Liver (tissue), 9 donors: ENCODE results near the gene CCDC160. TPM values are rescaled to one million over a fixed set of nuclear protein-coding genes. Genes with fewer than 3 reads are reported as not detected.
"Not testable (repeated sequence)": the region's sequence is repeated elsewhere in the genome, so short reads cannot be mapped to it uniquely, and the experiment has no call there.

ENCODE experiments used
- DNase-seq: peaks from one replicate; pipeline ENCODE4 v3.0.0-alpha.2; 2017; ENCODE audit warnings: low spot score
- H3K27ac ChIP-seq, 2 donors: one replicate each; pipeline ENCODE4 v1.7.0; 2013; ENCODE audit warnings: inconsistent platforms in 2 of 2, low read length in 2 of 2, control low read depth in 1 of 2, low read depth in 1 of 2, mild to moderate bottlenecking in 1 of 2
- H3K27me3 ChIP-seq, 4 donors: one replicate each; pipeline versions ENCODE4 v1.6.1 to v1.7.0; 2013; ENCODE audit warnings: low read length in 3 of 4, inconsistent platforms in 1 of 4, mild to moderate bottlenecking in 1 of 4, moderate library complexity in 1 of 4; ENCODE audit not compliant: control insufficient read depth in 4 of 4, insufficient read depth in 4 of 4
- H3K36me3 ChIP-seq, 4 donors: one replicate each; pipeline versions ENCODE4 v1.6.1 to v1.7.0; 2013; ENCODE audit warnings: low read length in 3 of 4, mild to moderate bottlenecking in 3 of 4, low read depth in 1 of 4, moderate library complexity in 1 of 4; ENCODE audit not compliant: control insufficient read depth in 4 of 4, insufficient read depth in 3 of 4
- H3K4me1 ChIP-seq, 4 donors: one replicate each; pipeline versions ENCODE4 v1.6.1 to v1.7.0; 2013; ENCODE audit warnings: low read length in 3 of 4, mild to moderate bottlenecking in 3 of 4, moderate library complexity in 1 of 4; ENCODE audit not compliant: control insufficient read depth in 4 of 4, insufficient read depth in 4 of 4
- H3K4me3 ChIP-seq, 3 donors: one replicate each; pipeline versions ENCODE4 v1.6.1 to v1.7.0; 2013; ENCODE audit warnings: low read length in 3 of 3, control low read depth in 1 of 3, low read depth in 1 of 3, mild to moderate bottlenecking in 1 of 3
- H3K9ac ChIP-seq, 2 donors: one replicate each; pipeline ENCODE4 v1.7.0; 2013; ENCODE audit warnings: low read length in 2 of 2, mild to moderate bottlenecking in 2 of 2, moderate library complexity in 2 of 2, control low read depth in 1 of 2, low read depth in 1 of 2
- H3K9me3 ChIP-seq, 4 donors: one replicate each; pipeline versions ENCODE4 v1.6.1 to v1.7.0; 2013; ENCODE audit warnings: low read length in 3 of 4; ENCODE audit not compliant: control insufficient read depth in 4 of 4
- EGR1 ChIP-seq, 2 donors: IDR thresholded peaks; 2 replicates each; pipeline ENCODE4 v1.6.1; 2016 to 2018; ENCODE audit warnings: antibody characterized with exemption in 2 of 2, low read depth in 2 of 2
- YY1 ChIP-seq: IDR thresholded peaks from 2 replicates; pipeline ENCODE4 v1.6.1; 2016; ENCODE audit warnings: antibody characterized with exemption, mild to moderate bottlenecking
- WGBS: extraction: QIAGEN DNeasy Blood & Tissue Kit; methylation state at CpG from one replicate; pipeline ENCODE4 v1.1.7; 2013; 5-methylcytosine and 5-hydroxymethylcytosine counted together
- polyA plus RNA-seq, 2 donors: library from polyadenylated mRNA; stranded (reverse) in 1 of 2; unstranded in 1 of 2; fragments of 200-250 nt in 1 of 2; fragments of >200 nt in 1 of 2; fragmentation: Nextera tagmentation in 1 of 2; extraction: Ambion mirVana in 1 of 2; gene quantifications; one replicate each; pipeline versions ENCODE4 v1.2.1 to v1.2.3, GENCODE V29; 2013 to 2015
- total RNA-seq, 2 donors: library from RNA; depleted of rRNA; stranded (reverse); fragments of >200 nt; gene quantifications; one replicate each; pipeline ENCODE4 v1.2.3, GENCODE V29; 2014
- TF ChIP-seq, protein P1 (sequence below): fragments of 150-350 bp; IDR thresholded peaks from 2 replicates; pipeline ENCODE4 v1.5.1; 2017; ENCODE audit warnings: improper control_type of control experiment, low read depth, low read length; ENCODE audit not compliant: missing input control
- TF ChIP-seq, protein P2 (sequence below): IDR thresholded peaks from 2 replicates; pipeline ENCODE4 v1.6.1; 2016; ENCODE audit warnings: antibody characterized with exemption, mild to moderate bottlenecking
- TF ChIP-seq, protein P3 (sequence below): IDR thresholded peaks from 2 replicates; pipeline ENCODE4 v1.6.1; 2016; ENCODE audit warnings: antibody characterized with exemption
- donor health status: healthy.
- donor health status: healthy.
- donor health status: healthy.
- donor health status: healthy.
- donor health status: healthy.

CCDC160 gene
- total and polyA plus RNA-seq, 4 donors = 0.05 to 0.17 TPM; not detected in 2

DNA sequence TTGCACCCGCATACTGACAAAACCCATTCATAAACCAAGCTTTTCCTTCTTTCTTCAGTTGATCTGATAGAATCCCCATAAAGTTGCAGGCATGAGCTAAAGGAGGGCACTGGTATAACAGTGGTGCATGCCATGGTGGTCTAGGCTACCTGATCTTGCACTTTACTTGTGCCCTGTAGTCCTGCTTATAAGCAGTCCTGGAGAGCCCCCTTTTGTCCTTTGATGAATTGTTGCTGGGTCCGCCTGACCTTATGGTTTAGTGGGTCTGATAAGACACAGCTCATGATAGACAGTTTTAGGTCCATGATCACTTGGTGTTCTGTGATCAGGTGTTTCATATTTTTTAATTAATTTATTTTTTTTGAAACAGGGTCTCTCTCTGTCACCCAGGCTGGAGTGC lies 19.7 kb downstream of the CCDC160 start (continued):
- TF ChIP-seq, protein P1, sequence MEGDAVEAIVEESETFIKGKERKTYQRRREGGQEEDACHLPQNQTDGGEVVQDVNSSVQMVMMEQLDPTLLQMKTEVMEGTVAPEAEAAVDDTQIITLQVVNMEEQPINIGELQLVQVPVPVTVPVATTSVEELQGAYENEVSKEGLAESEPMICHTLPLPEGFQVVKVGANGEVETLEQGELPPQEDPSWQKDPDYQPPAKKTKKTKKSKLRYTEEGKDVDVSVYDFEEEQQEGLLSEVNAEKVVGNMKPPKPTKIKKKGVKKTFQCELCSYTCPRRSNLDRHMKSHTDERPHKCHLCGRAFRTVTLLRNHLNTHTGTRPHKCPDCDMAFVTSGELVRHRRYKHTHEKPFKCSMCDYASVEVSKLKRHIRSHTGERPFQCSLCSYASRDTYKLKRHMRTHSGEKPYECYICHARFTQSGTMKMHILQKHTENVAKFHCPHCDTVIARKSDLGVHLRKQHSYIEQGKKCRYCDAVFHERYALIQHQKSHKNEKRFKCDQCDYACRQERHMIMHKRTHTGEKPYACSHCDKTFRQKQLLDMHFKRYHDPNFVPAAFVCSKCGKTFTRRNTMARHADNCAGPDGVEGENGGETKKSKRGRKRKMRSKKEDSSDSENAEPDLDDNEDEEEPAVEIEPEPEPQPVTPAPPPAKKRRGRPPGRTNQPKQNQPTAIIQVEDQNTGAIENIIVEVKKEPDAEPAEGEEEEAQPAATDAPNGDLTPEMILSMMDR = no peak
- no peak for TF ChIP-seq EGR1 (IDR thresholded peaks at IDR 0.05; ENCODE audit: low read depth in 2 of 2)

DNA sequence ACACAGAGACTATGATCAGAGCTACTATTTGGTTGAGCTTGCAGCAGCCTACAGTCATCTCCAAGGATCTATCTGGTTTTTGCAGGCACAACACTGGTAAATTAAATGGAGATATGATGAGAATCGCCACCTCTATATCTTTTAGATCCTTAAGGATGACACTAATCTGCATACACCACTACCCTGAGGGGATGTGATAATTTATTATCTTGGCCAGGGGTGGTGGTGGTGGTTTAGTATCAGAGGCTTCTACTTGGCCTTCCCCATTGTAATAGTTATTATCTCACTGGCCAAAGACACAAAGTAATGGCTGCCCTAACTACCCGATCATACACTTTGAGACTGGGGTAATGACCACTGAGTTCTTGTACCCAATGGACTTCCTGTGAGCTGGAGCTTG lies 21.2 kb downstream of the CCDC160 start:
- Histone ChIP-seq H3K9ac (no peak overlapping the region), H3K9me3 (no peaks in the 10 kb centered on the region), H3K27ac (no peak overlapping the region), H3K36me3 (no peaks in the 10 kb centered on the region), H3K4me1 (no peaks in the 10 kb centered on the region), H3K4me3 (no peak overlapping the region), H3K27me3 (peaks cover 0 to 2% (median 0%) of the 10 kb centered on the region in 4 donors)
- DNase-seq = no peak
- TF ChIP-seq, protein P2, sequence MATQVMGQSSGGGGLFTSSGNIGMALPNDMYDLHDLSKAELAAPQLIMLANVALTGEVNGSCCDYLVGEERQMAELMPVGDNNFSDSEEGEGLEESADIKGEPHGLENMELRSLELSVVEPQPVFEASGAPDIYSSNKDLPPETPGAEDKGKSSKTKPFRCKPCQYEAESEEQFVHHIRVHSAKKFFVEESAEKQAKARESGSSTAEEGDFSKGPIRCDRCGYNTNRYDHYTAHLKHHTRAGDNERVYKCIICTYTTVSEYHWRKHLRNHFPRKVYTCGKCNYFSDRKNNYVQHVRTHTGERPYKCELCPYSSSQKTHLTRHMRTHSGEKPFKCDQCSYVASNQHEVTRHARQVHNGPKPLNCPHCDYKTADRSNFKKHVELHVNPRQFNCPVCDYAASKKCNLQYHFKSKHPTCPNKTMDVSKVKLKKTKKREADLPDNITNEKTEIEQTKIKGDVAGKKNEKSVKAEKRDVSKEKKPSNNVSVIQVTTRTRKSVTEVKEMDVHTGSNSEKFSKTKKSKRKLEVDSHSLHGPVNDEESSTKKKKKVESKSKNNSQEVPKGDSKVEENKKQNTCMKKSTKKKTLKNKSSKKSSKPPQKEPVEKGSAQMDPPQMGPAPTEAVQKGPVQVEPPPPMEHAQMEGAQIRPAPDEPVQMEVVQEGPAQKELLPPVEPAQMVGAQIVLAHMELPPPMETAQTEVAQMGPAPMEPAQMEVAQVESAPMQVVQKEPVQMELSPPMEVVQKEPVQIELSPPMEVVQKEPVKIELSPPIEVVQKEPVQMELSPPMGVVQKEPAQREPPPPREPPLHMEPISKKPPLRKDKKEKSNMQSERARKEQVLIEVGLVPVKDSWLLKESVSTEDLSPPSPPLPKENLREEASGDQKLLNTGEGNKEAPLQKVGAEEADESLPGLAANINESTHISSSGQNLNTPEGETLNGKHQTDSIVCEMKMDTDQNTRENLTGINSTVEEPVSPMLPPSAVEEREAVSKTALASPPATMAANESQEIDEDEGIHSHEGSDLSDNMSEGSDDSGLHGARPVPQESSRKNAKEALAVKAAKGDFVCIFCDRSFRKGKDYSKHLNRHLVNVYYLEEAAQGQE = no peak
- no peak for TF ChIP-seq YY1
- TF ChIP-seq, protein P3, sequence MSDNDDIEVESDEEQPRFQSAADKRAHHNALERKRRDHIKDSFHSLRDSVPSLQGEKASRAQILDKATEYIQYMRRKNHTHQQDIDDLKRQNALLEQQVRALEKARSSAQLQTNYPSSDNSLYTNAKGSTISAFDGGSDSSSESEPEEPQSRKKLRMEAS = no peak
- WGBS = 97% methylated on average over 2 of the region's 2 CpGs

DNA sequence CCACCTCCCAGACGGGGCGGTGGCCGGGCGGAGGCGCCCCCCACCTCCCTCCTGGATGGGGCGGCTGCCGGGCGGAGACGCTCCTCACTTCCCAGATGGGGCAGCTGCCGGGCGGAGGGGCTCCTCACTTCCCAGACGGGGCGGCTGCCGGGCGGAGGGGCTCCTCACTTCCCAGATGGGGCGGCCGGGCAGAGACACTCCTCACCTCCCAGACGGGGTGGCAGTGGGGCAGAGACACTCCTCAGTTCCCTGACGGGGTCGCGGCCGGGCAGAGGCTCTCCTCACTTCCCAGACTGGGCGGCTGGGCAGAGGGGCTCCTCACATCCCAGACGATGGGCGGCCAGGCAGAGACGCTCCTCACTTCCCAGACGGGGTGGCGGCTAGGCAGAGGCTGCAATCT lies 49.0 kb downstream of the CCDC160 start:
- not testable (repeated sequence) for H3K9ac ChIP-seq, H3K4me1 ChIP-seq, H3K27me3 ChIP-seq, H3K36me3 ChIP-seq, H3K27ac ChIP-seq, H3K4me3 ChIP-seq, H3K9me3 ChIP-seq, DNase-seq
- WGBS = 95% methylated on average over 28 of the region's 28 CpGs

DNA sequence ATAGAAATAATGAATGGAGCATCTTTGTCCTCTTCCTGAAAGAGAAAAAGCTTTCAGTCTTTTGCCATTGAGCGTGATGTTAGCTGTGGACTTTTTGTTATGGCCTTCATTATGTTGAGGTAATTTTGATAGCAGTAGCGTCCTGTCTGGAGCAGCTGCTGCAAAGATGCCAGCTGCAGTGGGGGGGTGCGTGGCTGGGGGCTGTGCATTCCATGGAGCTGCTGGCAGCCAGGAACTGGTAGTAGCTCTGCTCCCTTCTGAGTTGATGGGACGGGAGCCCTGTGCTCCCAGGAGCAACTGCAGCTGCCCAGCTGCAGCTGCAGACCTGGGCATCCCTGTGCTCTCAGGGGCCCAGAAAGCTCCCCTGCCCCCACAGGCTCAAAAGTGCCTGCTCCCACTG lies 50.4 kb downstream of the CCDC160 start:
- Histone ChIP-seq H3K27ac (no peak overlapping the region), H3K4me3 (no peak overlapping the region), H3K9me3 (no peaks in the 10 kb centered on the region), H3K27me3 (no peaks in the 10 kb centered on the region), H3K9ac (no peak overlapping the region), H3K36me3 (no peaks in the 10 kb centered on the region), H3K4me1 (no peaks in the 10 kb centered on the region)
- no peak for DNase-seq
- TF ChIP-seq, protein P3 = no peak
- WGBS = 57% methylated on average over 4 of the region's 4 CpGs
